ENCODE measurements around the gene MGLL. TPM values are rescaled to one million over a fixed set of nuclear protein-coding genes. Genes with fewer than 3 reads are reported as not detected.

Gene MGLL
- total and polyA plus RNA-seq, 10 donors = 11.0 to 134 (median 80.7) TPM

DNA sequence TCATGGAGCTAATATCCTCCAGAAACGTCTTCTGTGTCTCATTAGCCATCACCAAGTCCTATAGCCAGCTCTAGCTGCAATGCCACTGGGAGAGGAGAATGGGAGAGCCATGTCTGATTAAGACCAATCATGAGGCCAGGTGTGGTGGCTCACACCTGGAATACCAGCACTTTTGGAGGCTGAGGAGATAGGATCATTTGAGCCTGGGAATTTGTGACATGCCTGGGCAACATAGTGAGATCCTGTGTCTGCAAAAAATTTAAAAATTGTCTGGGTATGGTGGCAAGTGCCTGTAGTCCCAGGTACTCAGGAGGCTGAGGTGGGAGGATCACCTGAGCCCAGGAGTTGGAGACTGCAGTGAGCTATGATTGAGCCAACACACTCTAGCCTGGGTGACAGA is 13.1 kb downstream of the MGLL start:
- H3K36me3 ChIP-seq = peaks cover 0 to 63% (median 10%) of the 10 kb centered on the region in 6 donors

DNA sequence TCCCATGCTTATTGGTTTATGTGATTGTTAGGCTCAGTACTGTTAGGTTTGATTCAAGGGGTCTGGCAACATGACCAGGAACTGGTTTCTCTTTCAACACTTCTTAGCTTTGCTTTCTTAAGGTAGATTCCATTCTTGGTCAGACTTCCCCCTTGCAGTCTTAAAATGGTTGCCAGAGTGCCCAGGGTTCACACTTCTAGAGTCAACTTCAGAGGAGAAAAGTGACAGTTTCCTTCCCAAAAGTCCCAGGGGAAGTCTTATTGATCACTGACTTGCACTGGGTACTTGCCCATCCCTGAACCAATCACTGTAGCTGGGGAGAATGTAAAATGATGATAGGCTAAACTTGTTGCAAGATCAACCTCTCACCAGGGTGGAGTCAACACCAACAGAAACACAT is 14.1 kb downstream of the MGLL start:
- Histone ChIP-seq H3K4me1 (peaks cover 0 to 10% (median 2%) of the 10 kb centered on the region in 6 donors), H3K4me3 (no peak overlapping the region), H3K27me3 (replicated peaks in 1 of 7) (no peaks in the 10 kb centered on the region), H3K36me3 (peaks cover 0 to 53% (median 10%) of the 10 kb centered on the region in 6 donors), H3K27ac (no peak overlapping the region), H3K9me3 (no peaks in the 10 kb centered on the region)
- no peak for DNase-seq
- TF ChIP-seq POLR2AphosphoS5 (IDR thresholded peaks at IDR 0.05) (no peak), POLR2A (IDR thresholded peaks at IDR 0.05) (no peak)
- TF ChIP-seq, protein P1, sequence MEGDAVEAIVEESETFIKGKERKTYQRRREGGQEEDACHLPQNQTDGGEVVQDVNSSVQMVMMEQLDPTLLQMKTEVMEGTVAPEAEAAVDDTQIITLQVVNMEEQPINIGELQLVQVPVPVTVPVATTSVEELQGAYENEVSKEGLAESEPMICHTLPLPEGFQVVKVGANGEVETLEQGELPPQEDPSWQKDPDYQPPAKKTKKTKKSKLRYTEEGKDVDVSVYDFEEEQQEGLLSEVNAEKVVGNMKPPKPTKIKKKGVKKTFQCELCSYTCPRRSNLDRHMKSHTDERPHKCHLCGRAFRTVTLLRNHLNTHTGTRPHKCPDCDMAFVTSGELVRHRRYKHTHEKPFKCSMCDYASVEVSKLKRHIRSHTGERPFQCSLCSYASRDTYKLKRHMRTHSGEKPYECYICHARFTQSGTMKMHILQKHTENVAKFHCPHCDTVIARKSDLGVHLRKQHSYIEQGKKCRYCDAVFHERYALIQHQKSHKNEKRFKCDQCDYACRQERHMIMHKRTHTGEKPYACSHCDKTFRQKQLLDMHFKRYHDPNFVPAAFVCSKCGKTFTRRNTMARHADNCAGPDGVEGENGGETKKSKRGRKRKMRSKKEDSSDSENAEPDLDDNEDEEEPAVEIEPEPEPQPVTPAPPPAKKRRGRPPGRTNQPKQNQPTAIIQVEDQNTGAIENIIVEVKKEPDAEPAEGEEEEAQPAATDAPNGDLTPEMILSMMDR (IDR thresholded peaks at IDR 0.05 in 8 of 11, conservative IDR thresholded peaks at IDR 0.05 in 3 of 11) = no peak
- intact Hi-C loops (cut with DNase I; ENCODE audit: low total_unique reads) = no loop called here

More for the DNA sequence above, 13.1 kb downstream of the MGLL start:
- Histone ChIP-seq H3K27ac (no peak overlapping the region), H3K27me3 (replicated peaks in 1 of 7) (no peaks in the 10 kb centered on the region), H3K4me1 (peaks cover 0 to 10% (median 2%) of the 10 kb centered on the region in 6 donors), H3K4me3 (no peak overlapping the region), H3K9me3 (no peaks in the 10 kb centered on the region)
- intact Hi-C loops (cut with DNase I; ENCODE audit: low total_unique reads) = no loop called here
- WGBS, 5 donors = 71 to 92% (median 90%) methylated on average over 1 of the region's 1 CpG
- TF ChIP-seq, protein P1 (IDR thresholded peaks at IDR 0.05 in 8 of 11, conservative IDR thresholded peaks at IDR 0.05 in 3 of 11) = no peak
- no peak for TF ChIP-seq POLR2AphosphoS5 (IDR thresholded peaks at IDR 0.05)
- TF ChIP-seq POLR2A (IDR thresholded peaks at IDR 0.05) = no peak
- DNase-seq = no peak

DNA sequence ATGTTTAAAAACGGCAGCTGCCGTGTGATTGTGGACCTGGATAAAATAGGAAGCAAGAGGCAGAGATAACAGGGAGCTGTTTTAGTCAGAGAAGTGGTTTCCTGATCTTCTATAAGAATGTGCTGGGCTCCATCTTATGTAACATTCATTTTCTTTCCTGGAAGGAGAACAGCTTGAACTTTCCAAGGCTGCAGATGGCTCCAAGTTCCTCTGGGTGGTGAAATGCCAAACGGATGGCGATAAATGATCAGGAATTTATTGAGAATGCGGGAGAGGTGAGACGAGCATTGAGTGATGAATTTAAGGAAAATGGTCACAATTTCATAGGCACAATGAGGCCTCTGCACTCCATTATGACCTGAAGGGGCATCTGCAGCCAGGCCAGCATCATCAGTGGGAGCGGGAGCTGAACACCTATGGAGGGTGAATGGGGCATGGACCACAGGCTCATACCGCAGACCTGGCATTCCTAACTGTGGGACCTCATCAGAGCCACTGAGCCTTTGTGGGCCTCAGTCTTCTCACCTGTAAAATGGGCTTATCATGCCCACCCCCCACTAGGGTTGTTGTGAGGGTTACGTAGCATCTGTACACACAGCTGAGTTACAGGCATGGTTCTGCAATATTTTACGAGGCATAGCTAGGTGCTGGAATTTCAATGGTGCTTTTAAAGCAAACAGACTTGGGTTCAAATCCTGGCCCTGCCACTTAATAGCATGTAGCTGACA is 17.1 kb downstream of the MGLL start:
- Histone ChIP-seq H3K4me3 (no peak overlapping the region), H3K27me3 (replicated peaks in 1 of 7) (no peaks in the 10 kb centered on the region), H3K4me1 (peaks cover 0 to 29% (median 11%) of the 10 kb centered on the region in 6 donors), H3K27ac (peak overlapping the region in 1 of 8 donors; percentile 31), H3K36me3 (peaks cover 0 to 25% (median 4%) of the 10 kb centered on the region in 6 donors), H3K9me3 (no peaks in the 10 kb centered on the region)
- DNase-seq = no peak
- intact Hi-C loops (cut with DNase I; ENCODE audit: low total_unique reads) = no loop called here
- TF ChIP-seq, protein P1 (IDR thresholded peaks at IDR 0.05 in 8 of 11, conservative IDR thresholded peaks at IDR 0.05 in 3 of 11) = no peak
- TF ChIP-seq POLR2AphosphoS5 (IDR thresholded peaks at IDR 0.05) = no peak
- TF ChIP-seq POLR2A (IDR thresholded peaks at IDR 0.05) = no peak
- WGBS, 5 donors = 58 to 86% (median 72%) methylated on average over 10 of the region's 10 CpGs

DNA sequence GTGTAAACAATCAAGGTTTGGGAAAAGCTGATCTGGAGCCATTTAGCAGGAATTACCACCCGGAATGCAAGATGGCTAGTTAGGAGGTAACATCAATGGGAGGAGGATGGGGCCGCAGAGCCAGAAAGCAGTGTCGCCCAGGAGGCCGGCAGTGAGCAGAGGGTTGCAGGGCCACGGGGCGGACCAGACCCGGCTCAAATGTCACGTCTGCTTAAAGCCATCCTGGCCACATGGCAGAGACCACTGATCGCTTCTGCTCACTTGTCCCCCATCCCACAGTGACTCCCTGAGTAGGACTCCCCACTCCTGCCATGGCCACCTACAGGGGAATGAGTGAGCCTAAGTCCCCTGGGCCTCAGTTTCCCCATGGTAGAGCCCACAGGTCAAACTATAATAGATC is 18.2 kb downstream of the MGLL start:
- peaks cover 0 to 15% (median 0%) of the 10 kb centered on the region in 6 donors for H3K36me3 ChIP-seq
- H3K9me3 ChIP-seq = no peaks in the 10 kb centered on the region
- TF ChIP-seq POLR2AphosphoS5 (IDR thresholded peaks at IDR 0.05) (no peak), POLR2A (IDR thresholded peaks at IDR 0.05) (no peak)
- TF ChIP-seq, protein P1 (IDR thresholded peaks at IDR 0.05 in 8 of 11, conservative IDR thresholded peaks at IDR 0.05 in 3 of 11) = no peak
- peak overlapping the region in 1 of 8 donors; percentile 31 for H3K27ac ChIP-seq
- H3K27me3 ChIP-seq (replicated peaks in 1 of 7) = no peaks in the 10 kb centered on the region
- H3K4me3 ChIP-seq = no peak overlapping the region
- 91 to 96% (median 95%) methylated on average over 7 to 9 of the region's 9 CpGs for WGBS, 5 donors
- H3K4me1 ChIP-seq = peaks cover 0 to 39% (median 17%) of the 10 kb centered on the region in 6 donors
- intact Hi-C loops (cut with DNase I; ENCODE audit: low total_unique reads) = no loop called here
- DNase-seq = no peak
